GM19238 (cell line): Measurements from ENCODE around the gene FAM217B.

Source experiments
- DNase-seq: peaks from one replicate; pipeline ENCODE4 v3.0.0; 2011; ENCODE audit warnings: low spot score; ENCODE audit not compliant: insufficient read length

FAM217B gene, protein sequence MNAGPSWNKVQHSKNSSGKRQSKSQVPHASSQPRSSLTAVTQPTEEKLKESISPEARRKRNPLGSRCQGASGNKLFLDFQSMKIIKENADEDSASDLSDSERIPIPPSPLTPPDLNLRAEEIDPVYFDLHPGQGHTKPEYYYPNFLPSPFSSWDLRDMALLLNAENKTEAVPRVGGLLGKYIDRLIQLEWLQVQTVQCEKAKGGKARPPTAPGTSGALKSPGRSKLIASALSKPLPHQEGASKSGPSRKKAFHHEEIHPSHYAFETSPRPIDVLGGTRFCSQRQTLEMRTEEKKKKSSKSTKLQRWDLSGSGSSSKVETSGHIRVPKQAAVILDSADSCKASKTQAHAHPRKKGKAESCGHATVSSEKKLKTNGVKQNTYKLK

DNA sequence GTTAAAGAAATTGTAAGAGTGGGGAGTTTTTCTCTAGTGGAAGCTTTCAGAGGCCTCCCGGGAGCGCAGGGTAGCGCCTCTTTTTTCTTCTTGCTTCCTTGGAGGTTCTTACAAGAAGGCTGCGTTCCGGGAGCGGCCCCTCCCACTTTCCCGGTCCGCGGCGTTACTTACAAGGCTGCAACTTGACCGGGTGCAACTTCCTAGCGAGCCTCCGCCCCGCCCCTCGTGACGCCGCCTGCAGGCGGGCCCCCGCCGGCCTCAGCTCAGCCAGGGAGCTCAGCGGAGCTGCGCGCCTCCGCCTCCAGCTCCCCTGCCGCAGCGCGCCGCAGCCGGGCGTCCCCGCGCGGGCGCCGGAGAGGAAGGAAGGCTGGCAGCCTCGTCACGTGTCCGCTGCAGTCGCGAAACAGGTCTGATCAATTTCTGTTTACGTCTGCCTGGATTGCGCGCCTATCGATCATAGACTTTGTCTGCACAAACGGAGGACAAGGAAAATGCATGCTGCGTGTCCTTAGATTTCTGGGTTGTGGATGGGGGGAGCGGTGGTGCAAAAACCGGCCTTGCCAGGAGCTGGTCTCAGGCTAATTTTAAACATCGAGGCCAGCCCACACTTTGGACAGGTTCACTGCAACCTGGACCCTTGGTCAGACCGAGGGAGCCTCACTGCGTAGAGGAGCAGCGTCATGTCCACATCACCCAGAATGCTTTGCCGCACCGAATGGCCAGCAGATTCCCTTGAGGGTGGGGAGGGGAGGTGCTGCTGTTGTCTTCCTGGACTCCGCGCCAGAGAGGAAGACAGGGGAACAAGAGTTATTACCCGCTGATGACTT lies at the start of gene FAM217B, which contains the start of gene PPP1R3D:
FAM217B (plus strand) TSS at position 261 of the 827 bp plus-strand sequence. CDS start 3,555 bp downstream, outside the sequence.
PPP1R3D (minus strand) TSS at position 177 of the 827 bp plus-strand sequence. CDS start 374 bp downstream, outside the sequence.
- DNase-seq = peak; percentile 97

DNA sequence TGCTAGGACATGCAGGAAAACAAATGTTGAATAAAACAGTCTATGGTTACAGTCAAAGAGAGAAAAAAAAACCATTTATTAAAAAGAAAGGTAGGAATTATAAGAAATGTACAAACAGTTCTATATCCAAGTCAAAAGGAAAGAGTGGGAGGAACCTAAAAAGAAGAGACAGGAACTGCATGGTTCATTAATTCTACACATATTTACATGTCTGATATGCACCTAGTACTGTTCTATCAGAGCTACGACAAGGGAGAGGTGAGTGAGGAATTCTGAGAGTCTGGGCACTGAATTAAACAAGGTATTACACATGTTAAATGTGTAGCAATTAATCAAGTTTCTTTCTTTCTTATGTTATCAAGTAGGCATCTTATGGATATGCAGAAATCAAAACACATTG lies 48.6 kb upstream of the FAM217B start:
- DNase-seq = no peak

DNA sequence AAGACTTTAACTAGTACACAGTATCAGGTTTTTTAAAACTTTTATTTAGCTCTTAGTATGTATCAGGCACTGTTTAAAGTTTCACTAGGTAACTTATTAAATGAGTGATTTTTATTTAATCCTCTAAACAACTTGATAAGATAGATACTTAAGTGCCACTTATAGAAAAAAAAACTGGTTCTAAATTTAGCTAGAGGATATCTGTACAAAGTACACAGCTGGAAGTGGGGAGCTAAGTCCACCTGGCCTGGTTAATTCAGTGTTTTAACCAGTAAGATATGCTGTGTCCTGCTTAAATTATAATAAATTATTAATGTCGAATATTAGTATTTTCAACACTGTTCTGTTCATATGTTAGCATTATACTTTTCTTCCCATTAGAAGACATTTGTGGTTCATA lies 44.3 kb upstream of the FAM217B start:
- DNase-seq = no peak

DNA sequence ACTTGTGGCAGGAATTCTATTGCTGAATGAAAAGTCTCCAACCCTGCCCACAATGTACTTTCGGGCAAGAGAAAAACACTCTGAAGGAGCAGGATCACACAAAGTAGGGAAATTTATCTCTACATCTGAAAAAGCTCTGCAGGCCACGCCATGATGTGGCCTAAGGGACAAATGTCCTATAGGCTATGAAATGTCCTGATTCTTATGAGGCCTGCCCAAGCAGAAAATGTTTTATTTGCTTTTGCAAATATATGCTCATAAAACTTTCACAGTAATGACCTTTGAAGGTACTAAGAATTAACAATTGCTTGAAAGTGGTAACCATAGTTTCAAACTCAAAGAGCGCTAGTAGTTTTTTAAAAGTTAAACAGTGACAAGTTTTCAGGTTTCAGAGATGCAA lies 37.7 kb upstream of the FAM217B start:
- no peak for DNase-seq

DNA sequence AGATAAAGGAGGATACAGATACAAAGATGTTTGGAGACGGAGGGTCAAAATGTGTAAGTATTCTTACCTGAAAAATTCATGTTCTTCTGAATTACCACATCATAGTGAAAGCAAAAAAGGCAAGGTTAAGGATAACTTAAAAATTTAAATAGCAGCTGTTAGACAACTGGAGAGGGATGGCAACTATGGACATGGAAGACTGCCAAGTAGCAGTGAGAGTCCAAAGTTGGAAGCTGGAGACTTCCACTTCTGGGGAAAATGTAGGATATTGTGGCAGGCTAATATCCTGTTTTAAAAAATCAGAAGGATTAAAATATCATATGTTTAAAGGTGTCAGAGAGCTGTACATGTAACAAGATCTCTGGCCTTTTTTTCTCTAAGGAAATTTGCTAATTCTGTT lies 36.6 kb upstream of the FAM217B start:
- DNase-seq = no peak

DNA sequence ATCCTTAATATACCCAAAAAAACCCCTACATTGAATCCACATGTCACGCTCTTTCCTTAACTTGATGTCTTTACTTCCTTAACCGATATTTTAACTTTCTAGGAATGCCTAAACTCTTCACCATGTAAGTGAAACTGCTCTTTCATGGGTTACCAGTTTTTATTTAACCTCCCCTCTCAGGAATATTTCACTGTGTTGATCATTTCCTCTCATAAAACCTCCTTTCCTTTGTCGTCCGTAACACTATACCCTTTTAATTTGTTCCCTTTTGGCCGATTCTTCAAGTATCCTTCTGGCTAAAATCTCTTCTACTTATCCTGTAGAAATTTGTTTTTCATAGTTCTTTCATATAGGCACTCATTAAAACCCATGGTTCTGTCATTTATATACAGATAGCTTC lies 31.3 kb upstream of the FAM217B start:
- no peak for DNase-seq

DNA sequence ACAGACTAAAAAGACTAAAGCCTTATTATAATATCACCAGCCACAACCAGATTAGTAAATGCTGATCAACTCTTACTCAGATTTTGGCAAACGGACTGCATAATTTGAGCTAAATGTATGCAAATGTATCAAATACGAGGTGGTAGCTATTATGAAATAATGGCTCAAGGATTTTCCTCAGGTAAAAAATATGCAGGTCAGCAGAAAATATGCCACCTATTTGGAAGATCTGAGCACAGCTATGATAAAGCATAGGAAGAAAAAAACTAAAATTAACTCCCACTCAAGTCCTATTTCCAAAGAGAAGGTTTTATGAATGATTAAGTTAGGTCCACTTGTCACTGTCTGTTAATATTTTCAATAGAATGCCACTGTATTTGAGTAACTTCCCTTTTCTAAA lies 29.1 kb upstream of the FAM217B start:
- no peak for DNase-seq

DNA sequence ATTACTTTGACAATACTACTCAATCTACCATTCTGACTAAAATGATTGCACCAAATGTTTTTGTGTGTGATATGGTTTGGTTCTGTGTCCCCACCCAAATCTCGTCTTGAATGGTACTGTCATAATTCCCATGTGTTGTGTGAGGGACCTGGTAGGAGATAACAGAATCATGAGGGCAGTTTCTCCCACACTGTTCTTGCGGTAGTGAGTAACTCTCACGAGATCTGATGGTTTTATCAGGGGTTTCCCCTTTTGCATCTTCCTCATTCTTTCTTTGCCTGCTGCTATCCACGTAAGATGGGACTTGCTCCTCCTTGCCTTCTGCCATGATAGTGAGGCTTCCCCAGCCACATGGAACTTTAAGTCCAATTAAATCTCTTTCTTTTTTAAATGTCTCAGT lies 27.6 kb upstream of the FAM217B start:
- DNase-seq = no peak

DNA sequence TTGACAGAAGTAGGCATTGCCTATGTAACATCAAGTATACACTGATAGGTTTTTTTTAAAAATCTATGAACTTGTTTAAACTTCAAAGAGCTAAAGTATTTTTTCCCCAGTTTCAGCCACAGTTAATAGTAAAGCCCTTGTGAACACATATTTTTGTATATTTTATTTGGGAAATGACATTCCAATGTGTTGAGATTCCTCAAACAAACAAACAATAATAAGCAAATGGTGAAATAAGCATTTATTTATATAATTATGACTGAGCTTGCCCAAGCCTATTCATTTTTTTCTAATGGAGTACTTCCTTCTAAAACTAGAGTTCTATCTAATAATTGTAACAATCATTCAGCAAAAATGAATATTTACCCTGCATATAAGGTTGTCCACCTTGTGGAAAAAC lies 19.2 kb upstream of the FAM217B start:
- DNase-seq = no peak

DNA sequence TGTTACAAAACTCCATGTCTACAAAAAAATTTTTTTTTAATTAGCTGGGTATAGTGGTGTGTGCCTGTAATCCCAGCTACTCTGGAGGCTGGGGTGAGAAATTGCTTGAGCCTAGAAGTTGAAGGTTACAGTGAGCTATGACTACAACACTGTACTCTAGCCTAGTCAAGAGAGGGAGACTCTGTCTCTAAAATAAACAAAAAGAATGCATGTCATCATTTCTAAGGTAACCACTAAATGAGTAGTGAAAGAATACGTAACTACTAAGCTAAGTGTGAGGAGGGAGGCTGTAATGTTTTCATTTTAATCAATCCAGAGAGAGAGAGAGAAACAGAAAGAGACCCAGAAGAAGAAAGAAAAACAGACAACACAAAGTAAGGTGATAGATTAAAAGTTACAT lies 16.7 kb upstream of the FAM217B start:
- no peak for DNase-seq

DNA sequence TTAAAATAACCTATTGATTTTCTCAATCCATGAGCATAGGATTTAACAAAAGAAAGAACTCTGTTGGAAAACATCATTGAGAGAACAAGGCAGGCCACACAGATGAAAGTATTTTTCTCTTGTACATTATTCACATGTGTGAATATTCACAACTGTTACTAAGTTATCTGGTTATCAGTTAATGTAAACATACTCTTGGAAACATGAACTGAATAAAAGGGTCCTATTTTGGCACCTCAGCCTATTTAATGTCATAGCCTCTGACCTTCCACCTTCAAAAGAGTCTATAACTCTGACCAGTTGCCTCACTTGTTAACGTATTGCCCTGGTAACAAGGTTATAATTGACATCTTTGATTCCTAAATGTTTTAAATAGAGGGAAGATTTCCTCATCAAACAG lies 14.8 kb upstream of the FAM217B start:
- no peak for DNase-seq

DNA sequence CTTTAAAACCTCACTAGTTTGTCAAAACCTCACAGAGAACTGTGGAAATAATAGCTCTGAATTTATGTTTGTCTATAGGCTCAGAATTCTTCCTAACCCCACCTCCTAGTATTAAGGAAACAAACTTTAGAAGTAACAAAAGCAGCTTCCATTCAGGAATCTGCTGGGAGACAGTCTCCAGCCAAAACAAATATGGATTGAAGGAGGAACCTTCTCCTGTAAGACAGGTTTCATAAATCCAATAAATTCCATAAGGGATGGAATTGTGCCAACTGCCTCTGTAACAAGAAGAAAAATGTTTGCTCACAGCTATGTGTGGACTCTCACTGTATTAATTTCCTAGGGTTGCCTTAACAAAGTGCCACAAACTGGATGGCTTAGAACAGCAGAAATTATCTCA lies 14.3 kb upstream of the FAM217B start:
- DNase-seq = no peak

DNA sequence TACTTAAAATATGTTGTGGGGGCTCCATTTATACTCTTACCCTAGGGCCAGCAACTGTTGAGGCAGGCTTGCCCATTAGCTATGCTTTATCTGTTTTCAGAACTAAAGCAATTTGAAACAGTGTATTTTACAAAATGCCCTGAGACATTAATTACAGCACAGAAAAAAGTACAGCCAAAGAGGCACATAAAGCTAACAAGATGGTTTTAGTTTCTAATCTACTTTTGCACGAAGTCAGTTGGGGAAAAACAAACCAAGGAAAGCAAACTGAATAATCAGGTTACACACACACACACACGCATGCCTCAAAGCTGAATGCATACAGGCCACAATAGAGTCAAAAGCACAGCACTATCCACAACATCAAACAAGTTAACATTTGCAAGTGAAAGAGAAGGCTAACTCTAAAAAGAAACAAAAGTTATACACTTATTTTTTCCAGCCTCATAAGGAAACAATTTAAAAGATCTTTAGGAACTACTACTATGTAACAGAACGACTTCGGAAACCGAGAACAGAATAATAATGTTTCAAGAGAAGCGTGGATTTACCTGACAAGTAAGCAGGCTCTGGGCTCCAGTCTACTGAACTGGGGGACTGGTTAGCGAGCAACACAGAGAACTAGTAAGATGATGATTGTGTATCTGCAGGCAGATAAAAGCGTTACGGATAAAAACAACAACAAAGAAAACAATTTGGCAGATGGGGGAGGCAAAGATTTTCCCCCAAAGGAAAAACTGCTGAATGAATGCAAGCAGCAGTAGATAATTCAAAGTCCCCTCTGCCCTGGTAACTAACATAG lies 8.5 kb upstream of the FAM217B start:
- DNase-seq = no peak

DNA sequence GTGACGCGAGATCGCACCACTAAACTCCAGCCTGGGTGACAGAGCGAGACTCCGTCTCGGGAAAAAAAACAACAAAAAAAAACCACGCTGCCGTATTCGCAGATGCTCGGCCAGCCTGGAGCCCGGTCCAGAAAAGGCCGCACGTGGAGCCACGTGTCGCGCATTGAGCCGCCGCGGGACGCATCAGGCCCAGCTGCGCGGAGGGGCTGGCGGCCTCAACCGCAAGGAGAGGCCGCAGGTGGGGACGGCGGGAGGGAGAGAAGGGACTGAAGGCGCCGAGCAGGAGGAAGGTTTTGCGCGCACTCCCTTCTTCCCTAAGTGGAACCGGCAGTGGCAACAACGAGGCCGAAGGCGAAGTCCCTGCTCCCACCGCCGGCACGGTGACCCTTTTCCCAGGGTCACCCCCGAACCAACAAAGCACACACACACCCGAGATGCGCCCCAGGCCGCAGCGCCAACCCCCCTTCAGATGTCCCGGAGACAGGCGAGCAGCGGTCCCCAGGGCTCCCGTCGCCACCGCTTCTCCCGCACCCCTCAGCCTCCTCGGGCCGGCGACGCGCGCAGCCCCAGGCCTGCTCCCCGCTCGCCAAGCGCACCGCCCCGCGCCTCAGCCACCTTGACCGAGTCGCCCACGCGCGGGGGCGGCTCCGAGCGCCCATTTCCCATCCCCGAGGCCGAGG lies 7.4 kb upstream of the FAM217B start:
- DNase-seq = no peak

DNA sequence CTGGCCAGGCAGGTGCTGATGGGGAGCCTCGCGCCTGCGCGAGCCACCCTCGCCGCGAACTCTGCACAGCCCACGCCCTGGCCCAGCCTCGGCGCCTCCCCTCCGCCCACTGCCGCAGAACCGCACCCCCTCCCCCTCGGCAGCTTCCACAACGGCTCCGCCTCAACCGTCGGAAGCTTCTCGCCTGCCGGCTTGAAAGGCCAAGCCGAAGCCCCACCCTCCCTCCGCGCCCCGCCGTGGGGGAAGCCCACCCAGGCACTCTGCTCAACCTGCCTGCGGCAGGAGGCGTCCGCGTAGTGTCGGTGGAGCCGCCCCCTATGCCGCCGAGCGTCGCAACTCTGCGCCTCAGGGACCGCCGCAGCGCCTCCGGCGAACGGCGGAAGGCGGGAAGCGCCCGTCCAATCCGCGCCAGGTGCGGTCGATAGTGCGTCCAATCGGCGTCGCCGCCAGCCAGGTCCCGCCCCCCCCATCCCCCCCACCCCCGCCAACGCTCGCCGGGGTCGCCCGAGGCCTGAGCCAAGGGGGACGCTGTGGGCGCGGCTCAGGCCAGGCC lies 6.8 kb upstream of the FAM217B start, which contains the start of gene SYCP2:
SYCP2 (minus strand) TSS at position 342 of the 553 bp plus-strand sequence. CDS start 11,224 bp downstream, outside the sequence.
- DNase-seq = peak; percentile 37

DNA sequence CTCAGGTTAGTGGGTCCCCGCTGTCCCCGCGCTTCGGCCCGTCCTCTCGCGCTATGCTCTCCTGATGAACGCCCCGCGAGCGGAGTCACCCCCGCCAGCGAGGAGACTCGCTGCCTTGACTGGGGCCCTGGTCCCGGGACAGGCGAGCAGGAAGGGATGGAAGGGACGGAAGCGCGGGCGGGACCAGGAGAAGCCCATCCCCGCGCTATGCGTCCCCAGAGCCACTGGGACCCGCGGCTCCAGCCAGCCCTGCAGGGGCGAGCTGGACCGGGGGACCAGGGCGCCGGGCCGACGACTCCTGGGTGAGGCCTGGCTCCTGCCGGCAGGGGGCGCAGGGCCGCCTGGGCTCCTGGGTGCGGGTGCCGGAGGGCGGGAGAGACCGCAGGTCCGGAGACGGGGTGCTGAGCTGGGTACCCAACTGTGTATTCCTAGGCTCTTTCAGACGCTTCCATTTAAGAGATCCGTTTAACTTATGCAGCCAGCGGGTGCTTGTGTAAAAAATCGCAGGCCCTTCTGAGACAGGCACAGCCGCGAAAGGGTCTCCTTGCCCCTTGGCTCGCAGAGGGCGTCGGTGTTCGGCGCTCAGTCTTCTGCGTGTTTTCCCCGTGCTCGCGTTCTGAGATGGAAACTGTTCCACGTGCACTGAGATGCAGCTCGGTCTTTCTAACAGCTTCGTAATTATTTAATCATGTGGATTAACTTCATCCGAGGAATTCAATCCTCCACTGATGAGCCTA lies 6.2 kb upstream of the FAM217B start:
- peak; percentile 85 for DNase-seq

DNA sequence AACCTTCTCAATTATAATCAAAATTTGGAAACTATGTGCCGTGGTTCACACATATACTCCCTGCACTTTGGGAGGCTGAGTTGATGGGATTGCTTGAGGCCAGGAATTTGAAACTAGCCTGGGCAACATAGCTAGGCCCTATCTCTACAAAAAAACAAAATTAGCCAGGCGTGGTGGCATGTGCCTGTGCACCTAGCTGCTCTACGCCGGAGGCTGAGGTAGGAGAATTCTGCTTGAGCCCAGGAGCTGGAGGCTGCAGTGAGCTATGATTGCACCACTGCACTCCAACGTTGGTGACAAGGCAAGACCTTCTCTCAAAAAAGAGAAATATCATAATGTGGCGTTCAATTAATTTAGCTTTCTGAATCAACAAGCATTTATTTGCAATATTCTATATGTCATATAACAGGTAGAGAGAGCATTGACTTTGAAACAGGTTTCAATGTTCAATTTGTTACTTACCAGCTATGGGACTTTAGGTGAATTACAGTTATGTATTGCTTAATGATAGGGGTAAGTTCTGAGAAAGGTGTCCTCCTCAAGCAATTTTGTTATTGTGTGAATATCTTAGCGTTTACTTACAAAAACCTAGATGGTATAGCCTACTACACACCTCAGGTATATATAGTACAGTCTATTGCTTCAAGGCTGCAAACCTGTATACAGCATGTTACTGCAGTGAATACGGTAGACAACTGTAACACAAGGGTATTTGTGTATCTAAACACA lies 4.6 kb upstream of the FAM217B start:
- no peak for DNase-seq

DNA sequence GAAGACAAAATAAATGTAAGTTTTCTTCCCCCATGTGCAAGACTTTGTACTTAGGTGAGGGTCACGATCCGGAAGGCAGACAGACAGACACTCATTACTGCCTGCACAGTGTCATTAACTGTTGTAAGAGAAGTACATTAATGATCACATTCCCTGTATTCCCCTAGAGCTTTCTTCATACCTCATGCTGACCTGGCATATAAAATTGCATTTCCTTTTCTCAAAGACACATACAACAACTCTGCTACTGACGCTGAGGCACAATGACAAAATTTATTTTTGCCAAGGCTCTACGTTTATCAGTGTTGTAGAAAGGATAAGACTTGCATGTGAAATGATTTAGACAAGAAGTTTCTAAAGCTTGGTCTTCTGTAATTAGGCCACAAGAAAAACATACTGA lies 3.8 kb upstream of the FAM217B start:
- no peak for DNase-seq

DNA sequence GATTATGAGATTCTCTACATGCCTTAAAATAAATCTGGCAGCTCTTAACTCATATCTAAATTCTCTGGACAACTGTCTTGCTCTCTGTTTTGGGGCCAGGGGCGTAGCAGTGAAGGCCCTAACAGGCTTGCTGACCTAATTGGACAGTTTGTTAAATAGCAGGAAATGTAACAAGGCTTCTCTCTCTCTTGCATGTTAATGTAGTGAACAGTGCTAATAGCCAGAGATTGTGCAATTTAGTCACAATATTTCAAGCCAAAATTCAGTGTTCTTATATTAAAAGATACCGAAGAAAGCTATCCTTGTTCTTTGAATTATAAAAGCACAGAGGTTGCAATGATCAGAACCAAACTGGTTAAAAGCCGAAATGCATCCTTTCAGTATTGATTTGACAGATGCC lies 3.0 kb upstream of the FAM217B start:
- DNase-seq = no peak
